Stomach (tissue), 9 donors: ENCODE measurements around the gene SERPINA5. TPM values are rescaled to one million over a fixed set of nuclear protein-coding genes. Genes with fewer than 3 reads are reported as not detected.

Experiments
- DNase-seq, 2 donors: peaks; one replicate each; pipeline versions ENCODE4 v3.0.0 to v3.0.0-alpha.2; 2013 to 2019
- H3K27ac ChIP-seq, 5 donors: fragments of 200-600 bp in 4 of 5; sonication (generic) in 4 of 5; one replicate each; pipeline ENCODE4 v1.5.1; 2013 to 2019; ENCODE audit warnings: mild to moderate bottlenecking in 1 of 5, moderate library complexity in 1 of 5
- H3K27me3 ChIP-seq, 3 donors: fragments of 200-600 bp; sonication (generic); one replicate each; pipeline ENCODE4 v1.5.1; 2017 to 2019; ENCODE audit warnings: mixed run types in 1 of 3
- H3K36me3 ChIP-seq, 4 donors: fragments of 200-600 bp; sonication (generic); 1 replicate in 3 of 4; 2 replicates in 1 of 4; pipeline ENCODE4 v1.5.1; 2016 to 2019
- H3K4me1 ChIP-seq, 4 donors: fragments of 200-600 bp; sonication (generic); one replicate each; pipeline ENCODE4 v1.5.1; 2016 to 2019
- H3K4me3 ChIP-seq, 4 donors: fragments of 200-600 bp; sonication (generic) in 3 of 4; one replicate each; pipeline ENCODE4 v1.5.1; 2016 to 2019; ENCODE audit warnings: mild to moderate bottlenecking in 1 of 4
- H3K9me3 ChIP-seq, 4 donors: fragments of 200-600 bp; sonication (generic); one replicate each; pipeline ENCODE4 v1.5.1; 2016 to 2019
- EP300 ChIP-seq: sonication (generic); formaldehyde crosslinking; IDR thresholded peaks from one replicate; pipeline ENCODE4 v1.6.1; 2017; ENCODE audit warnings: antibody characterized with exemption
- POLR2A ChIP-seq, 4 donors: fragments of 450-650 bp; IDR thresholded peaks; one replicate each; pipeline ENCODE4 v1.6.1; 2016; ENCODE audit warnings: antibody characterized with exemption in 4 of 4, control low read depth in 2 of 4, mild to moderate bottlenecking in 1 of 4, moderate library complexity in 1 of 4
- POLR2AphosphoS5 ChIP-seq, 3 donors: sonication (generic); formaldehyde crosslinking; IDR thresholded peaks; one replicate each; pipeline ENCODE4 v1.6.1; 2016; ENCODE audit warnings: antibody characterized with exemption in 3 of 3
- WGBS, 5 donors: extraction: QIAGEN DNeasy Blood & Tissue Kit in 3 of 5; methylation state at CpG; one replicate each; pipeline versions ENCODE4 v1.1.5 to v1.1.7; 2013 to 2018; 5-methylcytosine and 5-hydroxymethylcytosine counted together
- intact Hi-C: fragments of 100-400 bp; cut with DNase I; formaldehyde crosslinking; loops from one replicate; pipeline ENCODE4 v1.15.1; 2023; ENCODE audit warnings: low total_unique reads
- polyA plus RNA-seq, 3 donors: library from polyadenylated mRNA; stranded (reverse); fragments of 200-250 nt; gene quantifications; one replicate each; pipeline ENCODE4 v1.2.3, GENCODE V29; 2013
- total RNA-seq, 5 donors: library from RNA; depleted of rRNA; stranded (reverse); fragments of >200 nt; gene quantifications; one replicate each; pipeline versions ENCODE4 v1.1.0 to v1.2.3, GENCODE V29; 2014 to 2016
- TF ChIP-seq, protein P1 (sequence below), 7 experiments: fragments of 450-650 bp in 4 of 7; fragments of 200-600 bp in 3 of 7; sonication (generic) in 3 of 7; IDR thresholded peaks; one replicate each; pipeline ENCODE4 v1.5.1; 2016 to 2019; ENCODE audit warnings: antibody characterized with exemption in 7 of 7, control low read depth in 2 of 7, mild to moderate bottlenecking in 1 of 7
- donor health status: healthy with polysubstance abuse.
- donor health status: Bipolar disorder and iron deficiency.
- donor health status: healthy.

Gene SERPINA5
- total and polyA plus RNA-seq, 8 donors, result 1.7 to 10.7 (median 3.9) TPM; not detected in 2

- no peaks in the 10 kb centered on the region for H3K27me3 ChIP-seq
- H3K9me3 ChIP-seq, result no peaks in the 10 kb centered on the region
- peak in 1 of 2 donors; percentile 46 for DNase-seq
- intact Hi-C loops, result no loop called here
- TF ChIP-seq EP300, result no peak
- TF ChIP-seq, protein P1, sequence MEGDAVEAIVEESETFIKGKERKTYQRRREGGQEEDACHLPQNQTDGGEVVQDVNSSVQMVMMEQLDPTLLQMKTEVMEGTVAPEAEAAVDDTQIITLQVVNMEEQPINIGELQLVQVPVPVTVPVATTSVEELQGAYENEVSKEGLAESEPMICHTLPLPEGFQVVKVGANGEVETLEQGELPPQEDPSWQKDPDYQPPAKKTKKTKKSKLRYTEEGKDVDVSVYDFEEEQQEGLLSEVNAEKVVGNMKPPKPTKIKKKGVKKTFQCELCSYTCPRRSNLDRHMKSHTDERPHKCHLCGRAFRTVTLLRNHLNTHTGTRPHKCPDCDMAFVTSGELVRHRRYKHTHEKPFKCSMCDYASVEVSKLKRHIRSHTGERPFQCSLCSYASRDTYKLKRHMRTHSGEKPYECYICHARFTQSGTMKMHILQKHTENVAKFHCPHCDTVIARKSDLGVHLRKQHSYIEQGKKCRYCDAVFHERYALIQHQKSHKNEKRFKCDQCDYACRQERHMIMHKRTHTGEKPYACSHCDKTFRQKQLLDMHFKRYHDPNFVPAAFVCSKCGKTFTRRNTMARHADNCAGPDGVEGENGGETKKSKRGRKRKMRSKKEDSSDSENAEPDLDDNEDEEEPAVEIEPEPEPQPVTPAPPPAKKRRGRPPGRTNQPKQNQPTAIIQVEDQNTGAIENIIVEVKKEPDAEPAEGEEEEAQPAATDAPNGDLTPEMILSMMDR (IDR thresholded peaks at IDR 0.05), result no peak
- TF ChIP-seq POLR2A (IDR thresholded peaks at IDR 0.05), result no peak
- TF ChIP-seq POLR2AphosphoS5 (IDR thresholded peaks at IDR 0.05), result no peak
- H3K4me3 ChIP-seq, result no peak overlapping the region
- H3K4me1 ChIP-seq, result peaks cover 8 to 21% (median 13%) of the 10 kb centered on the region in 4 donors
- no peaks in the 10 kb centered on the region for H3K36me3 ChIP-seq
- 68 to 78% (median 74%) methylated on average over 7 of the region's 7 CpGs for WGBS, 5 donors
- H3K27ac ChIP-seq, result peak overlapping the region in 4 of 5 donors; percentile 20 to 64 (median 36)
Measured at GRCh38 chr14:94582199-94582750, 1.0 kb downstream of the SERPINA5 start.

DNA sequence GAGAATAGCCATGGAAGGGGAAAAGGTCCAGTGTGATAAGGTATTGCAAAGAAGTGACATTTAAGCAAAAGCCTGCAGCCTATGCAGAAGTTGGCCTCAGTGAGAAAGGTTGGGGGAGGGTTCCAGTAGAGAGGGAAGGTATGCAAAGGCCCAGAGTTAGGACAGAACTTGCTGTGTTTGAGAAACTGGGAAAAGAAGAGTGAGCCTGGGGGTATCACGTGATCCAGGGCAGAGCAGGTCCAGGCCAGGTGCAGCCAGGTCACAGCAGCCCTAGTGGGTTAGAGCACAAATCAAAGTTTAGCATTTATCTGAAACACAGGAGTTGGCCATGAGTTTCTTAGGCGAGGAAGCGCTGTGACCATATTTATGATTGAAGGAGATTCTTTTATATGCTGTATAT lies 1.6 kb downstream of the SERPINA5 start:
- DNase-seq, result no peak
- WGBS, 5 donors, result 71 to 85% (median 81%) methylated on average over 3 of the region's 3 CpGs
- H3K27ac ChIP-seq, result peak overlapping the region in 1 of 5 donors; percentile 64
- no peak overlapping the region for H3K4me3 ChIP-seq
- peaks cover 8 to 21% (median 13%) of the 10 kb centered on the region in 4 donors for H3K4me1 ChIP-seq
- no peak for TF ChIP-seq POLR2AphosphoS5 (IDR thresholded peaks at IDR 0.05)
- no peaks in the 10 kb centered on the region for H3K9me3 ChIP-seq
- H3K36me3 ChIP-seq, result no peaks in the 10 kb centered on the region
- intact Hi-C loops, result no loop called here
- H3K27me3 ChIP-seq, result no peaks in the 10 kb centered on the region

DNA sequence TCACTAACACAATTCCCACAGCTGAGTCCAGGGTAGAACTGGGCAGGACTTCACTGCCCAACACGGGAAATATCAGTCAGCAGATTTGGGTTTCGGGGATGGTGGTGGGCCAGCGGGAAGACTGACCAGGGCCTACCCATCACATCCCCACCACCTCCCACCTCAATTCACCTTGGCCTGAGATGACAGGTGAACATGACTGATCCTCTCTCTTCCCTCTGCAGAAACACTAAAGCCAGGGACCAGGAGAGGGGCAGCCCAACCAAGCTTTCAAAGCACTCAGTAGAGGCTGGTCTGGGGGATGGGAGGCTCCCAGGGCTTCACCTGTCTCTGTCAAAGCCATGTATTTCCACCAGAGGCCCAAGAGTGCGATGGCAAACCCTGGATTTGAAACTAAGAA lies 2.3 kb downstream of the SERPINA5 start:
- Histone ChIP-seq H3K9me3 (no peaks in the 10 kb centered on the region), H3K27me3 (no peaks in the 10 kb centered on the region), H3K4me1 (peaks cover 8 to 21% (median 13%) of the 10 kb centered on the region in 4 donors), H3K36me3 (no peaks in the 10 kb centered on the region), H3K27ac (no peak overlapping the region), H3K4me3 (no peak overlapping the region)
- 81 to 95% (median 95%) methylated on average over 4 of the region's 4 CpGs for WGBS, 5 donors
- no peak for DNase-seq
- TF ChIP-seq, protein P1 (IDR thresholded peaks at IDR 0.05), result no peak
- TF ChIP-seq EP300, result no peak
- TF ChIP-seq POLR2AphosphoS5 (IDR thresholded peaks at IDR 0.05), result no peak
- TF ChIP-seq POLR2A (IDR thresholded peaks at IDR 0.05), result no peak
- intact Hi-C loops, result no loop called here

DNA sequence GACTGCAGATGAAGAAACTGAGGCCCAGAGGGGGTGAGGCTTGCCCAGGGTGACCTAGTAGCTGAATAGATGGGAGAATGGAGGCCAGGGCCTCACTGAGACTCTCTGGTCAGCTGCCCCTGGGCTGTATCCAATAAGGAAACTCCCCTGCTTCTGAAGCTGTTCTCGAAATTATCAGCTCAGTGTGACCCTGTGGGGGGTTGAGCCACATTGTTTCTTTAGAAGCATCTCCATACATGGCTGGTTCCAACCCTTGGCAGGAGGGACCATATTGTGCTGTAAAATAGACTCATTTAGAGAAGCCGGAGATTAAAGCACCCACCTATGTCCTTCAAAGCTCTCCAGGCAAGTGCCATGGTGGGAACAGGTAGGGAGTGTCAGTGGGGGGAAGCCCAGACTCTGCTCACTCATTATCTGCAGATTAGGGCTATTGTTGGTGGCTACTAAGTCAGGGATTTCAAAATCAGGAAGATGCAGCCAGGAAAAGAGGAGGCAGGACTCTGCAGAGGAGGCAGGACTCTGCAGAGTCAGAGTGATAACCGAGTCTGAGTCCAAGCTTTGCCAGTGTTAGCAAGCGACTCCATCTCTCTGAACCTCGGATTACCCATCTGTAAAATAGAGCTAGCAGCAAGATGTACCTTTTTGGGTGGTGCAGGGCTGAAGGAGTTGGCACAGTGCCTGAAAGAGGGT lies 3.5 kb downstream of the SERPINA5 start:
- Histone ChIP-seq H3K27me3 (no peaks in the 10 kb centered on the region), H3K4me1 (peaks cover 8 to 21% (median 13%) of the 10 kb centered on the region in 4 donors), H3K9me3 (no peaks in the 10 kb centered on the region), H3K27ac (no peak overlapping the region), H3K36me3 (no peaks in the 10 kb centered on the region), H3K4me3 (no peak overlapping the region)
- DNase-seq, result no peak
- intact Hi-C loops, result no loop called here
- TF ChIP-seq, protein P1 (IDR thresholded peaks at IDR 0.05), result no peak
- TF ChIP-seq POLR2A (IDR thresholded peaks at IDR 0.05) (no peak), POLR2AphosphoS5 (IDR thresholded peaks at IDR 0.05) (no peak), EP300 (no peak)
- 68 to 82% (median 77%) methylated on average over 5 of the region's 5 CpGs for WGBS, 5 donors

DNA sequence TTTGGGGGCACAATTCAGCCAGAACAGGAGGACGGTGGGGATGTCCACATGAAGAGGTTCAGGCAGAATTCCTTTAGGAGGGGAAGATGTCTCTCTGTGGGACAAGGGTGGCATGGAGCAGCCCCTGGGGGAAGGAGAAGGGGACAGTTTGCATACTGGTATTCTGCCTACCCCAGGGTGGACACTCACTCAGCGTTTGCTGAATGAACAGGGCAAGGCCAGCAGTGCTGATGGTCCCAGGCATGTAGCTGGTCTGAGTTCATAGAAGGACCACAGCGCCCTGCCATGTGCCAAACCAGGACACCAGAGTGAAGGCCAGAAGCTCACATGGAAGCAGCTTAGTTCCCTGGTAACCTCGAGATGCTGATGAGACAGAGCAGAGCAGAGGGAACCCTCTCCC lies 5.4 kb downstream of the SERPINA5 start:
- TF ChIP-seq EP300 (no peak), POLR2AphosphoS5 (IDR thresholded peaks at IDR 0.05) (no peak), POLR2A (IDR thresholded peaks at IDR 0.05) (no peak)
- TF ChIP-seq, protein P1 (IDR thresholded peaks at IDR 0.05), result no peak
- 75 to 90% (median 84%) methylated on average over 4 of the region's 4 CpGs for WGBS, 5 donors

More for the DNA sequence above, 5.4 kb downstream of the SERPINA5 start:
- H3K27ac ChIP-seq, result no peak overlapping the region
- peaks cover 0 to 11% (median 5%) of the 10 kb centered on the region in 4 donors for H3K4me1 ChIP-seq
- H3K9me3 ChIP-seq, result no peaks in the 10 kb centered on the region
- no peak for DNase-seq
- intact Hi-C loops, result no loop called here
- H3K27me3 ChIP-seq, result no peaks in the 10 kb centered on the region
- H3K4me3 ChIP-seq, result no peak overlapping the region
- no peaks in the 10 kb centered on the region for H3K36me3 ChIP-seq
